SK-N-SH (cell line): ENCODE data around the gene PARP8. TPM values are rescaled to one million over a fixed set of nuclear protein-coding genes. Genes with fewer than 3 reads are reported as not detected.

ENCODE experiments used
- CTCF ChIA-PET: fragments of 300-600, 350-600 bp; formaldehyde crosslinking; extraction: SDS; loops from one replicate; lab custom pipeline; 2021; lab: Yijun Ruan, JAX
- POLR2A ChIA-PET: fragments of 350-600 bp; sonication (Branson Sonifier 250); formaldehyde crosslinking; extraction: SDS; loops from one replicate; lab custom pipeline; 2020; ENCODE audit warnings: antibody characterized with exemption, inconsistent platforms; lab: Yijun Ruan, JAX
- DNase-seq: peaks from one replicate; pipeline ENCODE4 v3.0.0; 2012
- H2AFZ ChIP-seq: fragments of 200-600 bp; sonication (generic); 2 replicates; pipeline ENCODE4 v1.8.1; 2016; ENCODE audit warnings: antibody characterized with exemption, mild to moderate bottlenecking, low read depth
- H3F3A ChIP-seq: fragments of 200-600 bp; sonication (generic); replicated peaks from 2 replicates; pipeline ENCODE3; 2016; ENCODE audit warnings: antibody characterized with exemption, mild to moderate bottlenecking; ENCODE audit not compliant: insufficient read depth
- H3K27ac ChIP-seq, 2 experiments: fragments of 200-500 bp in 1 of 2; fragments of 200-600 bp in 1 of 2; sonication (Bioruptor generic) in 1 of 2; sonication (generic), shearing (Covaris generic) in 1 of 2; 2 replicates each; pipeline versions ENCODE4 v1.5.1 to v1.6.1; 2014 to 2016; ENCODE audit warnings: low read depth in 2 of 2, inconsistent platforms in 1 of 2, low read length in 1 of 2, mild to moderate bottlenecking in 1 of 2, mixed read lengths in 1 of 2
- H3K27me3 ChIP-seq: fragments of 200-600 bp; sonication (generic), shearing (Covaris generic); 2 replicates; pipeline ENCODE4 v1.6.1; 2016; ENCODE audit warnings: mixed run types; ENCODE audit not compliant: insufficient read depth
- H3K36me3 ChIP-seq, 2 experiments: fragments of 200-500 bp in 1 of 2; fragments of 200-600 bp in 1 of 2; sonication (Bioruptor generic) in 1 of 2; sonication (generic) in 1 of 2; replicated peaks in 1 of 2; 2 replicates each; pipeline versions ENCODE3 to v1.5.1; 2014 to 2016; ENCODE audit warnings: low read length in 1 of 2, mild to moderate bottlenecking in 1 of 2; ENCODE audit not compliant: insufficient read depth in 2 of 2, control insufficient read depth in 1 of 2
- H3K4me1 ChIP-seq, 2 experiments: fragments of 200-500 bp in 1 of 2; fragments of 200-600 bp in 1 of 2; sonication (Bioruptor generic) in 1 of 2; sonication (generic), shearing (Covaris generic) in 1 of 2; 2 replicates each; pipeline versions ENCODE4 v1.5.1 to v1.6.1; 2014 to 2016; ENCODE audit warnings: low read depth in 1 of 2, low read length in 1 of 2, mixed run types in 1 of 2; ENCODE audit not compliant: insufficient read depth in 2 of 2, control insufficient read depth in 1 of 2
- H3K4me2 ChIP-seq: fragments of 200-600 bp; sonication (generic), shearing (Covaris generic); 2 replicates; pipeline ENCODE4 v1.6.1; 2017; ENCODE audit warnings: mixed run types
- H3K4me3 ChIP-seq, 2 experiments: fragments of 200-500 bp in 1 of 2; fragments of 200-600 bp in 1 of 2; sonication (Bioruptor generic) in 1 of 2; sonication (generic), shearing (Covaris generic) in 1 of 2; 2 replicates each; pipeline versions ENCODE4 v1.5.1 to v1.8.1; 2014 to 2016; ENCODE audit warnings: low read depth in 2 of 2, inconsistent platforms in 1 of 2, low read length in 1 of 2, mild to moderate bottlenecking in 1 of 2, mixed read lengths in 1 of 2, moderate library complexity in 1 of 2
- H3K79me2 ChIP-seq: fragments of 200-600 bp; sonication (generic); 2 replicates; pipeline ENCODE4 v1.8.1; 2017; ENCODE audit warnings: mild to moderate bottlenecking; ENCODE audit not compliant: insufficient read depth
- H3K9ac ChIP-seq: fragments of 200-600 bp; sonication (generic); 2 replicates; pipeline ENCODE4 v1.6.1; 2017; ENCODE audit warnings: mixed run types
- H3K9me2 ChIP-seq: fragments of 200-600 bp; sonication (generic); 2 replicates; pipeline ENCODE4 v1.6.1; 2017; ENCODE audit warnings: mixed run types
- H3K9me3 ChIP-seq: fragments of 200-600 bp; sonication (generic); 2 replicates; pipeline ENCODE4 v1.6.1; 2017; ENCODE audit warnings: mixed run types, mild to moderate bottlenecking, moderate library complexity
- H4K20me1 ChIP-seq: fragments of 200-600 bp; sonication (generic); 2 replicates; pipeline ENCODE4 v1.6.1; 2017; ENCODE audit warnings: mild to moderate bottlenecking, mixed run types; ENCODE audit not compliant: insufficient read depth
- CHD2 ChIP-seq: fragments of 150-350 bp; IDR thresholded peaks from 2 replicates; pipeline ENCODE4 v1.6.1; 2018; ENCODE audit warnings: low read length; ENCODE audit not compliant: partially characterized antibody
- CTCF ChIP-seq: fragments of 200-600 bp; sonication (generic); IDR thresholded peaks from 2 replicates; pipeline ENCODE4 v1.6.1; 2017; ENCODE audit warnings: antibody characterized with exemption, mild to moderate bottlenecking, moderate library complexity
- ELF1 ChIP-seq: IDR thresholded peaks from 2 replicates; pipeline ENCODE4 v1.4.0; 2012
- MAX ChIP-seq: IDR thresholded peaks from 2 replicates; pipeline ENCODE4 v1.4.0; 2012; ENCODE audit warnings: low read depth
- PBX3 ChIP-seq: IDR thresholded peaks from 2 replicates; pipeline ENCODE4; 2012
- RFX5 ChIP-seq: IDR thresholded peaks from 2 replicates; pipeline ENCODE4 v1.6.1; 2012; ENCODE audit warnings: mild to moderate bottlenecking, improper control_type of control experiment, low read length
- SMC3 ChIP-seq: IDR thresholded peaks from 2 replicates; pipeline ENCODE4 v1.6.1; 2012; ENCODE audit warnings: low read depth, low read length, improper control_type of control experiment
- TAF1 ChIP-seq: IDR thresholded peaks from 2 replicates; pipeline ENCODE4 v1.6.1; 2012; ENCODE audit warnings: low read depth, mild to moderate bottlenecking, low read length, moderate library complexity, borderline replicate concordance
- USF2 ChIP-seq: fragments of 150-350 bp; IDR thresholded peaks from 2 replicates; pipeline ENCODE4 v1.6.1; 2017; ENCODE audit warnings: antibody characterized with exemption, low read length, low read depth, borderline replicate concordance
- YY1 ChIP-seq: IDR thresholded peaks from 2 replicates; pipeline ENCODE4 v1.4.0; 2012; ENCODE audit warnings: low read depth, mild to moderate bottlenecking
- ZBTB33 ChIP-seq: IDR thresholded peaks from 2 replicates; pipeline ENCODE4 v1.4.0; 2012; ENCODE audit warnings: low read depth, borderline replicate concordance
- WGBS: methylation state at CpG from one replicate; pipeline ENCODE4 v1.1.6; 2017; ENCODE audit warnings: low lambda C conversion rate; 5-methylcytosine and 5-hydroxymethylcytosine counted together
- polyA plus RNA-seq, 3 experiments: library from polyadenylated mRNA; depleted of rRNA; stranded (reverse); fragments of >200 nt; gene quantifications; 2 replicates each; pipeline ENCODE4 v1.2.3, GENCODE V29; 2012

Gene PARP8
- polyA plus RNA-seq, 1 of the 3 experiments (the other 2 are of a cell fraction) = 6.2 TPM

- Histone ChIP-seq H3K9me2 (no peaks in the 10 kb centered on the region), H3K4me3 (no peak overlapping the region)
- TF ChIP-seq ZBTB33 (no peak), TAF1 (no peak), ELF1 (no peak), SMC3 (no peak), PBX3 (no peak), USF2 (no peak), CTCF (no peak)
- TF ChIP-seq, all 33 proteins: peak for 0
- no peaks in the 10 kb centered on the region for H3K79me2 ChIP-seq
- CTCF ChIA-PET = no interaction called here
- no peaks in the 10 kb centered on the region for H4K20me1 ChIP-seq
- no peak overlapping the region for H3K9ac ChIP-seq
- whole genome bisulfite sequencing = 47% methylated on average over 1 of the region's 1 CpG
- H2AFZ ChIP-seq = no peak overlapping the region
- no peak overlapping the region for H3K4me2 ChIP-seq
- no peak for DNase-seq
- H3K27me3 ChIP-seq = no peaks in the 10 kb centered on the region
- no peaks in the 10 kb centered on the region for H3K9me3 ChIP-seq
- H3F3A ChIP-seq = no peaks in the 10 kb centered on the region
- H3K27ac ChIP-seq = no peak overlapping the region
- POLR2A ChIA-PET = no interaction called here
- H3K4me1 ChIP-seq = no peaks in the 10 kb centered on the region
- H3K36me3 ChIP-seq = no peaks in the 10 kb centered on the region
Measured at GRCh38 chr5:50855001-50855400, 188.6 kb downstream of the PARP8 start.

GRCh38 chr5:50856401-50857119 lies 190.1 kb downstream of the PARP8 start:
- no peak for TF ChIP-seq ZBTB33
- no peak for TF ChIP-seq RFX5
- no peak for TF ChIP-seq CHD2
- no peak for TF ChIP-seq MAX
- TF ChIP-seq YY1 = no peak
- Histone ChIP-seq H3K9me2 (no peaks in the 10 kb centered on the region), H3K79me2 (no peaks in the 10 kb centered on the region), H3K27me3 (no peaks in the 10 kb centered on the region), H2AFZ (no peak overlapping the region), H3F3A (no peaks in the 10 kb centered on the region), H3K4me2 (no peak overlapping the region), H4K20me1 (no peaks in the 10 kb centered on the region), H3K27ac (no peak overlapping the region), H3K36me3 (no peaks in the 10 kb centered on the region), H3K9me3 (no peaks in the 10 kb centered on the region), H3K4me1 (no peaks in the 10 kb centered on the region), H3K4me3 (no peak overlapping the region), H3K9ac (no peak overlapping the region)
- ChIA-PET POLR2A (no interaction called here), CTCF (interaction anchor here (1.6 kb wide), 1 partner anchor 10 kb away, joined by 3 read pairs; no protein-coding TSS in a partner anchor)
- WGBS = 44% methylated on average over 3 of the region's 3 CpGs
- DNase-seq = no peak
